HepG2 (cell line): ENCODE measurements around the gene UBE2J1. TPM values are rescaled to one million over a fixed set of nuclear protein-coding genes. Genes with fewer than 3 reads are reported as not detected.

Experiments used
- ARID2 ChIP-seq: sonication (generic); formaldehyde crosslinking; IDR thresholded peaks from 2 replicates; pipeline ENCODE4 v1.8.1; 2022; ENCODE audit warnings: mild to moderate bottlenecking, missing genetic modification reagents, borderline replicate concordance
- ATF6 ChIP-seq: sonication (generic); formaldehyde crosslinking; conservative IDR thresholded peaks from 2 replicates; pipeline ENCODE4 v1.4.0; 2020; ENCODE audit warnings: missing genetic modification reagents
- CBX2 ChIP-seq, 2 experiments: fragments of 200-600 bp in 1 of 2; sonication (generic); formaldehyde crosslinking in 1 of 2; IDR thresholded peaks; 2 replicates each; pipeline versions ENCODE4 v1.7.0 to v1.8.1; 2018 to 2022; ENCODE audit warnings: low read depth in 2 of 2, low read length in 1 of 2, mild to moderate bottlenecking in 1 of 2, missing genetic modification reagents in 1 of 2
- DMAP1 ChIP-seq: IDR thresholded peaks from 2 replicates; pipeline ENCODE4 v1.6.1; 2016
- GTF3A ChIP-seq: sonication (generic); formaldehyde crosslinking; conservative IDR thresholded peaks from 2 replicates; pipeline ENCODE4 v1.4.0; 2020; ENCODE audit warnings: mild to moderate bottlenecking, missing genetic modification reagents
- IKZF5 ChIP-seq: IDR thresholded peaks from 2 replicates; pipeline ENCODE4 v1.6.1; 2018; ENCODE audit warnings: missing genetic modification reagents, mild to moderate bottlenecking, missing compliant biosample characterization
- MBD4 ChIP-seq: IDR thresholded peaks from 2 replicates; pipeline ENCODE4 v1.6.1; 2012; ENCODE audit warnings: low read length, inconsistent platforms, borderline replicate concordance
- MXI1 ChIP-seq: IDR thresholded peaks from 3 replicates; pipeline ENCODE4 v1.6.1; 2012; ENCODE audit warnings: low read depth, low read length, inconsistent platforms, borderline replicate concordance
- SAP130 ChIP-seq: IDR thresholded peaks from 2 replicates; pipeline ENCODE4 v1.6.1; 2016; ENCODE audit warnings: low read depth
- SP1 ChIP-seq, 2 experiments: fragments of 450-650 bp in 1 of 2; sonication (generic) in 1 of 2; formaldehyde crosslinking in 1 of 2; IDR thresholded peaks; 2 replicates each; pipeline versions ENCODE4 v1.4.0 to v1.6.1; 2016 to 2020; ENCODE audit warnings: missing genetic modification reagents in 1 of 2
- SRSF1 ChIP-seq: fragments of 200-400 bp; formaldehyde crosslinking; optimal IDR thresholded peaks from 2 replicates; pipeline ENCODE3; 2017; ENCODE audit warnings: mild to moderate bottlenecking, low read depth, low read length, moderate library complexity
- THAP9 ChIP-seq: sonication (generic); formaldehyde crosslinking; IDR thresholded peaks from 2 replicates; pipeline ENCODE4; 2020; ENCODE audit warnings: missing genetic modification reagents, mild to moderate bottlenecking, borderline replicate concordance
- ZC3H4 ChIP-seq: sonication (generic); formaldehyde crosslinking; IDR thresholded peaks from 2 replicates; pipeline ENCODE4 v1.4.0; 2020; ENCODE audit warnings: missing genetic modification reagents, borderline replicate concordance
- ZFP90 ChIP-seq: sonication (generic); formaldehyde crosslinking; IDR thresholded peaks from 2 replicates; pipeline ENCODE4 v1.8.0; 2022; ENCODE audit warnings: missing genetic modification reagents, mild to moderate bottlenecking, inconsistent platforms, borderline replicate concordance
- ZMYM3 ChIP-seq: sonication (generic); formaldehyde crosslinking; IDR thresholded peaks from 2 replicates; pipeline ENCODE4 v1.5.1; 2020; ENCODE audit warnings: mild to moderate bottlenecking, missing genetic modification reagents
- ZNF253 ChIP-seq: sonication (generic); formaldehyde crosslinking; IDR thresholded peaks from 2 replicates; pipeline ENCODE4 v1.8.0; 2022; ENCODE audit warnings: mild to moderate bottlenecking, missing genetic modification reagents, borderline replicate concordance
- ZNF367 ChIP-seq: sonication (generic); formaldehyde crosslinking; IDR thresholded peaks from 2 replicates; pipeline ENCODE4 v1.4.0; 2020; ENCODE audit warnings: missing genetic modification reagents, borderline replicate concordance
- ZNF674 ChIP-seq: sonication (generic); formaldehyde crosslinking; IDR thresholded peaks from 2 replicates; pipeline ENCODE4 v1.5.0; 2020; ENCODE audit warnings: low read depth, mild to moderate bottlenecking, missing genetic modification reagents
- polyA plus RNA-seq, 8 experiments: library from polyadenylated mRNA; depleted of rRNA in 3 of 8; stranded (reverse) in 7 of 8; unstranded in 1 of 8; fragments of >200 nt; fragmentation: Illumina TruSeq in 4 of 8; extraction: Trizol in 4 of 8; gene quantifications; 2 replicates each; pipeline versions ENCODE4 v1.2.1 to v1.2.3, GENCODE V29; 2011 to 2016; ENCODE audit warnings: low read depth in 4 of 8, missing spikeins in 1 of 8, mixed read lengths in 1 of 8; ENCODE audit not compliant: insufficient read depth in 1 of 8
- total RNA-seq, 5 experiments: library from RNA; depleted of rRNA; stranded (reverse); fragments of >200 nt; fragmentation: Illumina TruSeq; extraction: Trizol; gene quantifications; 2 replicates each; pipeline ENCODE4 v1.2.3, GENCODE V29; 2016; ENCODE audit warnings: low read depth in 1 of 5
- TF ChIP-seq, protein P1 (sequence below): sonication (generic); formaldehyde crosslinking; IDR thresholded peaks from 2 replicates; pipeline ENCODE4 v1.4.0; 2020; ENCODE audit warnings: mild to moderate bottlenecking, missing genetic modification reagents
- TF ChIP-seq, protein P2 (sequence below): sonication (generic); formaldehyde crosslinking; IDR thresholded peaks from 2 replicates; pipeline ENCODE4 v1.5.0; 2020; ENCODE audit warnings: missing genetic modification reagents

UBE2J1 gene
- total and polyA plus RNA-seq, 2 of the 13 experiments (the other 11 are each of a cell fraction or from before 2014, with no cell fraction given): 19.3 to 24.6 TPM

GRCh38 chr6:89371849-89372505 lies 19.5 kb upstream of the UBE2J1 start (continued):
- no peak for TF ChIP-seq ZMYM3
- no peak for TF ChIP-seq THAP9 (CRISPR knock-in tag)
- TF ChIP-seq IKZF5 (CRISPR knock-in tag): peak; percentile 30; the same call in 1 of the 2 replicates
- no peak for TF ChIP-seq ZNF367 (CRISPR knock-in tag)
- TF ChIP-seq, protein P1, sequence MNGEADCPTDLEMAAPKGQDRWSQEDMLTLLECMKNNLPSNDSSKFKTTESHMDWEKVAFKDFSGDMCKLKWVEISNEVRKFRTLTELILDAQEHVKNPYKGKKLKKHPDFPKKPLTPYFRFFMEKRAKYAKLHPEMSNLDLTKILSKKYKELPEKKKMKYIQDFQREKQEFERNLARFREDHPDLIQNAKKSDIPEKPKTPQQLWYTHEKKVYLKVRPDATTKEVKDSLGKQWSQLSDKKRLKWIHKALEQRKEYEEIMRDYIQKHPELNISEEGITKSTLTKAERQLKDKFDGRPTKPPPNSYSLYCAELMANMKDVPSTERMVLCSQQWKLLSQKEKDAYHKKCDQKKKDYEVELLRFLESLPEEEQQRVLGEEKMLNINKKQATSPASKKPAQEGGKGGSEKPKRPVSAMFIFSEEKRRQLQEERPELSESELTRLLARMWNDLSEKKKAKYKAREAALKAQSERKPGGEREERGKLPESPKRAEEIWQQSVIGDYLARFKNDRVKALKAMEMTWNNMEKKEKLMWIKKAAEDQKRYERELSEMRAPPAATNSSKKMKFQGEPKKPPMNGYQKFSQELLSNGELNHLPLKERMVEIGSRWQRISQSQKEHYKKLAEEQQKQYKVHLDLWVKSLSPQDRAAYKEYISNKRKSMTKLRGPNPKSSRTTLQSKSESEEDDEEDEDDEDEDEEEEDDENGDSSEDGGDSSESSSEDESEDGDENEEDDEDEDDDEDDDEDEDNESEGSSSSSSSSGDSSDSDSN (CRISPR knock-in tag): no peak
- no peak for TF ChIP-seq CBX2 (IDR thresholded peaks at IDR 0.05; ENCODE audit: low read depth, low read length)
- no peak for TF ChIP-seq CBX2 (CRISPR knock-in tag; IDR thresholded peaks at IDR 0.05; ENCODE audit: low read depth)
- TF ChIP-seq DMAP1 (CRISPR knock-in tag): no peak
- TF ChIP-seq ZC3H4 (CRISPR knock-in tag): no peak
- TF ChIP-seq MXI1: no peak
- no peak for TF ChIP-seq GTF3A (CRISPR knock-in tag)
- TF ChIP-seq ZNF674 (CRISPR knock-in tag): no peak
- no peak for TF ChIP-seq SP1 (IDR thresholded peaks at IDR 0.05)
- no peak for TF ChIP-seq SP1 (CRISPR knock-in tag; IDR thresholded peaks at IDR 0.05)
- no peak for TF ChIP-seq ARID2 (CRISPR knock-in tag)
- TF ChIP-seq SAP130 (CRISPR knock-in tag): 0 out of 2 replicates have a peak, but pooled peaks have one; percentile 16
- TF ChIP-seq ZFP90 (CRISPR knock-in tag): 0 out of 2 replicates have a peak, but pooled peaks have one; percentile 35
- no peak for TF ChIP-seq MBD4
- TF ChIP-seq SRSF1: peak; percentile 57
- no peak for TF ChIP-seq ATF6
- TF ChIP-seq, protein P2, sequence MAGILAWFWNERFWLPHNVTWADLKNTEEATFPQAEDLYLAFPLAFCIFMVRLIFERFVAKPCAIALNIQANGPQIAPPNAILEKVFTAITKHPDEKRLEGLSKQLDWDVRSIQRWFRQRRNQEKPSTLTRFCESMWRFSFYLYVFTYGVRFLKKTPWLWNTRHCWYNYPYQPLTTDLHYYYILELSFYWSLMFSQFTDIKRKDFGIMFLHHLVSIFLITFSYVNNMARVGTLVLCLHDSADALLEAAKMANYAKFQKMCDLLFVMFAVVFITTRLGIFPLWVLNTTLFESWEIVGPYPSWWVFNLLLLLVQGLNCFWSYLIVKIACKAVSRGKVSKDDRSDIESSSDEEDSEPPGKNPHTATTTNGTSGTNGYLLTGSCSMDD: no peak
- no peak for TF ChIP-seq ZNF253 (CRISPR knock-in tag)
